ENCODE data around the gene MFSD11.

Gene MFSD11

DNA sequence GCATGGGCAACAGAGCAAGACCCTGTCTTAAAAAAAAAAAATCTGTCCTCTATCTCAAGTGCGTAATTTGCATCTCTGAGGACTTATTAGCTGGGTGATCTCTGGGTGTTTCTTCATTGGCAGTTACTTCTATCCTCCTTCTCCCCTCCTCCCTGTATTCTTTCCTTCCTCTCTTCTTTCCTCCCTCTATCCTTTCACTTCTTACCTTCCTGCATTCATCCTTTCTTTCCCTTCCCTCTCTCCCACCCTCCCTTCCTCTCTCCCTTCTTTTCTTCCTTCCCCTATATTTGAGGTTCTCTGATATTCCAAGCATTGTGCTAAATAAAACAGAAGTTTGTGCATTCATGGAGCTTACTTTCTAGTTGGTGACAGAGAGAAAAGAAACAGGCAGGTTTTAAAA lies 10.7 kb downstream of the MFSD11 start:
- no peak for DNase-seq (ENCODE audit: low read depth)
- H3K4me3 ChIP-seq (ENCODE audit: low read depth, low read length) = no peak overlapping the region
- in situ Hi-C loops (cut with HindIII; ENCODE audit: low sequenced_read_pairs) = loop anchor here (25.0 kb wide), 1 partner anchor 186 kb away; a partner anchor contains a TSS
- TF ChIP-seq, protein P1, sequence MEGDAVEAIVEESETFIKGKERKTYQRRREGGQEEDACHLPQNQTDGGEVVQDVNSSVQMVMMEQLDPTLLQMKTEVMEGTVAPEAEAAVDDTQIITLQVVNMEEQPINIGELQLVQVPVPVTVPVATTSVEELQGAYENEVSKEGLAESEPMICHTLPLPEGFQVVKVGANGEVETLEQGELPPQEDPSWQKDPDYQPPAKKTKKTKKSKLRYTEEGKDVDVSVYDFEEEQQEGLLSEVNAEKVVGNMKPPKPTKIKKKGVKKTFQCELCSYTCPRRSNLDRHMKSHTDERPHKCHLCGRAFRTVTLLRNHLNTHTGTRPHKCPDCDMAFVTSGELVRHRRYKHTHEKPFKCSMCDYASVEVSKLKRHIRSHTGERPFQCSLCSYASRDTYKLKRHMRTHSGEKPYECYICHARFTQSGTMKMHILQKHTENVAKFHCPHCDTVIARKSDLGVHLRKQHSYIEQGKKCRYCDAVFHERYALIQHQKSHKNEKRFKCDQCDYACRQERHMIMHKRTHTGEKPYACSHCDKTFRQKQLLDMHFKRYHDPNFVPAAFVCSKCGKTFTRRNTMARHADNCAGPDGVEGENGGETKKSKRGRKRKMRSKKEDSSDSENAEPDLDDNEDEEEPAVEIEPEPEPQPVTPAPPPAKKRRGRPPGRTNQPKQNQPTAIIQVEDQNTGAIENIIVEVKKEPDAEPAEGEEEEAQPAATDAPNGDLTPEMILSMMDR (IDR thresholded peaks at IDR 0.05; ENCODE audit: low read depth, low read length, missing control alignments) = no peak

DNA sequence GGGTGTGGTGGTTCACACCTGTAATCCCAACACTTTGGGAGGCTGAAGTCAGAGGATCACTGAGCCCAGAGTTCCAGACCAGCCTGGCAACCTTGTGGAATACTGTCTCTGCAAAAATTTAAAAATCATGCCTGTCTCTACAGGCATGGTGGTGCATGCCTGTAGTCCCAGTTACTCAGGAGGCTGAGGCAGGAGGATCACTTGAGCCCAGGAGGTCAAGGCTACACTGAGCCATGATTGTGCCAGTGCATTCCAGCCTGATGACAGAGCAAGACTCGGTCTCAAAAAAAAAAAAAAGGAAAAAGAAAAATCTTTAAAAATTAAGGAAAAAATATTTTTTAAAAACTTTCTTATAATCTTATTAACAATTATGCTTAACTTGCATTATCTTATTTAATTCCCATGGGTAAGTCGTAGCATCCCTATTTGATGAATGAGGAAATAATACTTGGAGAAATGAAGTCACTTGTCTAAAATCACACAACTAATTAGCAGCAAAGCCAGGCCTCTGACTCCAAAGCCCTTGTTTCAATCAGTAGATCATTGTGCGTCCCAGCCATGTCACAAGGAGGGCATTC lies 13.6 kb downstream of the MFSD11 start:
- in situ Hi-C loops (cut with HindIII; ENCODE audit: low sequenced_read_pairs) = no loop called here
- no peak for DNase-seq (ENCODE audit: low read depth)
- TF ChIP-seq, protein P1 (IDR thresholded peaks at IDR 0.05; ENCODE audit: low read depth, low read length, missing control alignments) = no peak
- H3K4me3 ChIP-seq (ENCODE audit: low read depth, low read length) = no peak overlapping the region

DNA sequence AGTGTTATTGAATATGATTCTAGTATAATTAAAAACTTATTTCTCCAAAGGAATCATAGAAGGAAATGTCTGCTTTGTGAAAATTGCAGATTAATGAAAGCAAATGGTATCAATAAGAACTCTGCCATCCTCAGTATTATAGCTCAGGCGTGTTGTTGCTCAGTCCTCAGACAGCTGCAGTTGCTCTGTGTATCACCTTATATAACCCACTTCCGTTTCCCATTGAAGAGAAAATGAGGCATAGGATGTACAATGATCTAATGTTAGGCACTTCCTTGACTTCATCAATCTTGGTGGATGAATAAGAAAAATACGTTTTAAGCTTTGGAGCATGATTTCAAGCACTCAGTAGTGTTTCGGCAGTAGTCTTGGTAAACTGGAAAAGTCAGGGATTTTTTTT lies 14.1 kb downstream of the MFSD11 start:
- no peak overlapping the region for H3K4me3 ChIP-seq (ENCODE audit: low read depth, low read length)
- DNase-seq (ENCODE audit: low read depth) = no peak
- TF ChIP-seq, protein P1 (IDR thresholded peaks at IDR 0.05; ENCODE audit: low read depth, low read length, missing control alignments) = no peak
- in situ Hi-C loops (cut with HindIII; ENCODE audit: low sequenced_read_pairs) = no loop called here

DNA sequence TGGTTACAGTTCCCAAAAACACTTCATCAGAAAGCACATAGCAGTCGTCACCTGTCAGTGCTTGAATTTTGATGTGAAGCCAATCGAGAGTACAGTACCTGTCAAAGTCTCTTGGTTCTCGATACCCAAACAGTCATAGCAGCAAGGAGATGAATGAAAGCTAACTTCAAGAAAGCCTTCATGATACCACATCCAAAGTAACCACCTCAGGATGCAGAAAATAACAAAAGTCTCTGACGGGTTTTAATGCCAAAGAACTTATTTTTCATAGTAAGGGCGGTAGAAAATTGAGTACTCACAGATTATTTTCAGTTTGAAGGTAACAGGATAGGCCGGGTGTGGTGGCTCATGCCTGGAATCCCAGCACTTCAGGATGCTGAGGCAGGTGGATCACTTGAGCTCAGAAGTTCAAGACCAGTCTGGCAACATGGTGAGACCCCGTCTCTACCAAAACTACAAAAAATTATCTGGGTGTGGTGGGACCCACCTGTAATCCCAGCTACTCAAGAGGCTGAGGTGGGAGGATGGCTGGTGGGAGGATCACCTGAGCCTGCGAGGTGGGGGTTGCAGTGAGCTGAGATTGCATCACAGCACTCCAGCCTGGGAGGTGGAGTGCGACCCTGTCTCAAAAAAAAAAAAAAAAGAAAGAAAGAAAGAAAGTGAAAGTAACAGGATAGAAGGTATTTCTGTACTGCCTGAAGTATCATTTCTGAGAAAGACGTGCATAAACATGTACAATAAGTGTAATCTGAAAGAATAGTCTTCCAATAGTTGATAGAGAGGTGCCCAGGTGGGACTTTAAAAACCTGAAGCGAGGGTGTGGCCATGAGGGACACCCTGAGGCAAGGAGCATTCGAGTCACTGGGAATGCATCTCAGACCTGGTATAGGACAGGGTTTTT lies 15.4 kb downstream of the MFSD11 start:
- DNase-seq (ENCODE audit: low read depth) = no peak
- no peak overlapping the region for H3K4me3 ChIP-seq (ENCODE audit: low read depth, low read length)
- in situ Hi-C loops (cut with HindIII; ENCODE audit: low sequenced_read_pairs) = no loop called here
- TF ChIP-seq, protein P1 (IDR thresholded peaks at IDR 0.05; ENCODE audit: low read depth, low read length, missing control alignments) = no peak

DNA sequence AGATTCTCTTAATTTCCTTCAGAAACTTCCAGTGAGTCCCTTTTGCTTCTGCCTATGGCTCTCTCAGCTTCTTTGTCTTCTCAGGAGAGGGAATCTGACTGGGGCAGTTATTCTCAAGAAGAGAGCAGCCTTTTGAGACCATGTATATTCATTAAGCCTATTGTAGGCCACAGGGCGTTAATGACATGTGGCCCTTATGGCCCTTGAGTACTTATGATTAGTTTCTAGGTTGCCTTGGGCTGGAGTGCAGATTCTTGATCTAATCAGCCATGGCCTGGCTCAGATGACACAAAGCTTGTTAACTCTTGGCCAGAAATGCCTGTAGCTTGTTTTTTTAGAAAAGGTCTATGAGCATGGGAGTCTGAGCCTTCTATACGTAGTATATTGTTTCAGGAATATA lies 17.4 kb downstream of the MFSD11 start:
- TF ChIP-seq, protein P1 (IDR thresholded peaks at IDR 0.05; ENCODE audit: low read depth, low read length, missing control alignments) = no peak
- DNase-seq (ENCODE audit: low read depth) = no peak
- in situ Hi-C loops (cut with HindIII; ENCODE audit: low sequenced_read_pairs) = no loop called here
- no peak overlapping the region for H3K4me3 ChIP-seq (ENCODE audit: low read depth, low read length)

DNA sequence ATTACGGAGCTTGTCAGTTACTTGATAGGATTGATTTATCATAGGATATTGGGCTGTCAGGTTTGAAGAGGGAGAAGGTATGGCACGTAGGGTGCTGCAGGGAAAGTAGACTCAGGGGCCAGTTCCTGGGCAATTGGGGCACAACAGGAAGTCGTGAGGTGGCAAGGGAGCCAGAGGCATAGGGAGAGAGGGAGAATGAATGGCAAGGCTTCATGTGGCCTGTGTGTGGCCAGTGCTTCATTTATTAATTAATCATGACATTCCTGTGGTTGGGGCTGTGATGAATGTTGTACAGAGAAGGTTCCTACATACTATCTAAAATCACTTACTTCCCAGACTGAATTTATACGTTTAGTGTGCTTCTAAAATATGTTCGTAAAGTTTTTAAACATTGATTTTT lies 19.3 kb downstream of the MFSD11 start:
- no peak for DNase-seq (ENCODE audit: low read depth)
- no peak overlapping the region for H3K4me3 ChIP-seq (ENCODE audit: low read depth, low read length)
- TF ChIP-seq, protein P1 (IDR thresholded peaks at IDR 0.05; ENCODE audit: low read depth, low read length, missing control alignments) = no peak
- in situ Hi-C loops (cut with HindIII; ENCODE audit: low sequenced_read_pairs) = no loop called here
